SK-N-SH treated with all-trans-retinoic acid at 6 μM for 48 hours (cell line): Measurements from ENCODE around the gene BCAT1.

Experiments
- ATAC-seq: fragments of 200-7000 bp; cut with Tn5 transposase; 3 replicates; pipeline ENCODE4 v1.9.1; 2020; ENCODE audit warnings: mild to moderate bottlenecking, moderate library complexity
- ARNTL ChIP-seq: fragments of 450-650 bp; formaldehyde crosslinking; IDR thresholded peaks from 2 replicates; pipeline ENCODE4 v1.5.0; 2020; ENCODE audit warnings: low read depth, mild to moderate bottlenecking, moderate library complexity, borderline replicate concordance
- BACH2 ChIP-seq: fragments of 250-450 bp; sonication (Bioruptor Pico); IDR thresholded peaks from 2 replicates; pipeline ENCODE4 v1.9.0; 2021; ENCODE audit warnings: mild to moderate bottlenecking, borderline replicate concordance
- CREB5 ChIP-seq: fragments of 250-450 bp; sonication (Bioruptor Pico); IDR thresholded peaks from 2 replicates; pipeline ENCODE4 v1.5.1; 2020; ENCODE audit warnings: low read depth, mild to moderate bottlenecking, moderate library complexity
- CSDC2 ChIP-seq: fragments of 250-450 bp; sonication (Bioruptor Pico); IDR thresholded peaks from 2 replicates; pipeline ENCODE4 v1.5.0; 2020; ENCODE audit warnings: mild to moderate bottlenecking, moderate library complexity
- CSRNP3 ChIP-seq: fragments of 250-450 bp; sonication (Bioruptor Pico); IDR thresholded peaks from 2 replicates; pipeline ENCODE4 v1.5.1; 2021; ENCODE audit warnings: mild to moderate bottlenecking, moderate library complexity
- ESRRG ChIP-seq: fragments of 250-450 bp; sonication (Bioruptor Pico); IDR thresholded peaks from 2 replicates; pipeline ENCODE4 v1.6.1; 2021; ENCODE audit warnings: mild to moderate bottlenecking
- GLIS3 ChIP-seq: fragments of 250-450 bp; sonication (Bioruptor Pico); IDR thresholded peaks from 2 replicates; pipeline ENCODE4 v1.5.0; 2020; ENCODE audit warnings: mild to moderate bottlenecking, moderate library complexity
- ISL1 ChIP-seq: fragments of 250-450 bp; sonication (Bioruptor Pico); IDR thresholded peaks from 2 replicates; pipeline ENCODE4 v2.1.2; 2022; ENCODE audit warnings: mild to moderate bottlenecking, moderate library complexity
- OSR1 ChIP-seq: fragments of 250-450 bp; sonication (Bioruptor Pico); IDR thresholded peaks from 2 replicates; pipeline ENCODE4 v1.8.0; 2022; ENCODE audit warnings: moderate library complexity, mild to moderate bottlenecking, inconsistent platforms
- PATZ1 ChIP-seq: fragments of 250-450 bp; sonication (Bioruptor Pico); IDR thresholded peaks from 2 replicates; pipeline ENCODE4 v1.8.0; 2020; ENCODE audit warnings: mild to moderate bottlenecking, moderate library complexity, borderline replicate concordance
- PPARA ChIP-seq: fragments of 250-450 bp; sonication (Bioruptor Pico); IDR thresholded peaks from 2 replicates; pipeline ENCODE4 v1.5.0; 2020; ENCODE audit warnings: mild to moderate bottlenecking, borderline replicate concordance
- RARB ChIP-seq: fragments of 250-450 bp; sonication (Bioruptor Pico); IDR thresholded peaks from 2 replicates; pipeline ENCODE4 v1.8.0; 2021; ENCODE audit warnings: mild to moderate bottlenecking, moderate library complexity
- SNAI2 ChIP-seq: fragments of 250-450 bp; sonication (Bioruptor Pico); IDR thresholded peaks from 2 replicates; pipeline ENCODE4 v1.5.0; 2020; ENCODE audit warnings: mild to moderate bottlenecking, moderate library complexity
- TCF4 ChIP-seq: fragments of 250-450 bp; sonication (Bioruptor Pico); IDR thresholded peaks from 2 replicates; pipeline ENCODE4 v1.8.0; 2021; ENCODE audit warnings: mild to moderate bottlenecking, moderate library complexity, borderline replicate concordance
- TOX ChIP-seq: fragments of 250-450 bp; sonication (Bioruptor Pico); IDR thresholded peaks from 2 replicates; pipeline ENCODE4 v1.8.0; 2021; ENCODE audit warnings: mild to moderate bottlenecking, moderate library complexity, borderline replicate concordance
- TSHZ2 ChIP-seq: fragments of 250-450 bp; sonication (Bioruptor Pico); IDR thresholded peaks from 2 replicates; pipeline ENCODE4 v1.5.0; 2020; ENCODE audit warnings: mild to moderate bottlenecking, moderate library complexity
- ZC3H10 ChIP-seq: fragments of 250-450 bp; sonication (Bioruptor Pico); IDR thresholded peaks from 2 replicates; pipeline ENCODE4 v1.5.1; 2021; ENCODE audit warnings: mild to moderate bottlenecking, moderate library complexity
- ZFP3 ChIP-seq: fragments of 250-450 bp; sonication (Bioruptor Pico); IDR thresholded peaks from 2 replicates; pipeline ENCODE4 v1.5.0; 2020; ENCODE audit warnings: mild to moderate bottlenecking, moderate library complexity
- ZFP30 ChIP-seq: fragments of 450-650 bp; formaldehyde crosslinking; IDR thresholded peaks from 2 replicates; pipeline ENCODE4 v1.5.0; 2022; ENCODE audit warnings: mild to moderate bottlenecking, moderate library complexity
- ZNF565 ChIP-seq: fragments of 450-650 bp; formaldehyde crosslinking; conservative IDR thresholded peaks from 2 replicates; pipeline ENCODE4 v1.5.0; 2020; ENCODE audit warnings: low read depth, mild to moderate bottlenecking, moderate library complexity
- ZNF70 ChIP-seq: fragments of 450-650 bp; formaldehyde crosslinking; IDR thresholded peaks from 2 replicates; pipeline ENCODE4 v1.5.0; 2020; ENCODE audit warnings: mild to moderate bottlenecking, moderate library complexity
- ZNF8 ChIP-seq: fragments of 450-650 bp; formaldehyde crosslinking; IDR thresholded peaks from 2 replicates; pipeline ENCODE4 v1.5.0; 2020; ENCODE audit warnings: mild to moderate bottlenecking, moderate library complexity

BCAT1 gene

GRCh38 chr12:24977060-24977459 lies 28.2 kb upstream of the BCAT1 start (continued):
- TF ChIP-seq TSHZ2 (CRISPR knock-in tag) = no peak
- no peak for TF ChIP-seq RARB (CRISPR knock-in tag)
- no peak for TF ChIP-seq CREB5
- TF ChIP-seq BACH2 = no peak
- no peak for TF ChIP-seq TCF4 (CRISPR knock-in tag)

- no peak for ATAC-seq
- TF ChIP-seq OSR1 (no peak), TCF4 (CRISPR knock-in tag) (no peak), SNAI2 (CRISPR knock-in tag) (no peak), GLIS3 (no peak), ZNF8 (CRISPR knock-in tag) (no peak), PPARA (CRISPR knock-in tag) (no peak), ISL1 (CRISPR knock-in tag) (no peak), CSDC2 (CRISPR knock-in tag) (no peak), ZNF565 (CRISPR knock-in tag) (no peak), ZFP30 (CRISPR knock-in tag) (no peak), ARNTL (no peak), ZC3H10 (no peak)
Observed at GRCh38 chr12:24975425-24975824, 26.5 kb upstream of the BCAT1 start.

GRCh38 chr12:24974216-24974615 lies 25.3 kb upstream of the BCAT1 start:
- TF ChIP-seq OSR1 = no peak
- TF ChIP-seq GLIS3 = no peak
- no peak for TF ChIP-seq TOX
- TF ChIP-seq ZFP3 = no peak
- no peak for TF ChIP-seq ZFP30 (CRISPR knock-in tag)
- no peak for TF ChIP-seq TCF4 (CRISPR knock-in tag)
- TF ChIP-seq PPARA (CRISPR knock-in tag) = no peak
- no peak for TF ChIP-seq ZC3H10
- TF ChIP-seq TSHZ2 (CRISPR knock-in tag) = no peak
- TF ChIP-seq ZNF565 (CRISPR knock-in tag) = no peak
- TF ChIP-seq CREB5 = no peak
- TF ChIP-seq ESRRG (CRISPR knock-in tag) = no peak
- TF ChIP-seq CSDC2 (CRISPR knock-in tag) = no peak

GRCh38 chr12:24972078-24972477 lies 23.2 kb upstream of the BCAT1 start:
- ATAC-seq = no peak
- no peak for TF ChIP-seq TCF4 (CRISPR knock-in tag)
- no peak for TF ChIP-seq SNAI2 (CRISPR knock-in tag)
- TF ChIP-seq TOX = no peak
- no peak for TF ChIP-seq RARB (CRISPR knock-in tag)
- TF ChIP-seq OSR1 = no peak
- TF ChIP-seq GLIS3 = no peak
- TF ChIP-seq ZNF70 (CRISPR knock-in tag) = no peak
- TF ChIP-seq ZFP3 = no peak
- TF ChIP-seq CSRNP3 = no peak
- TF ChIP-seq TSHZ2 (CRISPR knock-in tag) = no peak
- TF ChIP-seq ESRRG (CRISPR knock-in tag) = no peak
- no peak for TF ChIP-seq CSDC2 (CRISPR knock-in tag)
- TF ChIP-seq PATZ1 (CRISPR knock-in tag) = no peak
- TF ChIP-seq ZC3H10 = no peak

More at GRCh38 chr12:24974216-24974615, 25.3 kb upstream of the BCAT1 start:
- no peak for ATAC-seq
